GM18511 (cell line): Measurements from ENCODE around the gene C8G.

ENCODE experiments used
- ATAC-seq: cut with Tn5 transposase; IDR thresholded peaks from one replicate; pipeline ENCODE4 v1.9.1; 2021; ENCODE audit warnings: mild to moderate bottlenecking, moderate library complexity; ENCODE audit not compliant: unreplicated experiment

Gene C8G

DNA sequence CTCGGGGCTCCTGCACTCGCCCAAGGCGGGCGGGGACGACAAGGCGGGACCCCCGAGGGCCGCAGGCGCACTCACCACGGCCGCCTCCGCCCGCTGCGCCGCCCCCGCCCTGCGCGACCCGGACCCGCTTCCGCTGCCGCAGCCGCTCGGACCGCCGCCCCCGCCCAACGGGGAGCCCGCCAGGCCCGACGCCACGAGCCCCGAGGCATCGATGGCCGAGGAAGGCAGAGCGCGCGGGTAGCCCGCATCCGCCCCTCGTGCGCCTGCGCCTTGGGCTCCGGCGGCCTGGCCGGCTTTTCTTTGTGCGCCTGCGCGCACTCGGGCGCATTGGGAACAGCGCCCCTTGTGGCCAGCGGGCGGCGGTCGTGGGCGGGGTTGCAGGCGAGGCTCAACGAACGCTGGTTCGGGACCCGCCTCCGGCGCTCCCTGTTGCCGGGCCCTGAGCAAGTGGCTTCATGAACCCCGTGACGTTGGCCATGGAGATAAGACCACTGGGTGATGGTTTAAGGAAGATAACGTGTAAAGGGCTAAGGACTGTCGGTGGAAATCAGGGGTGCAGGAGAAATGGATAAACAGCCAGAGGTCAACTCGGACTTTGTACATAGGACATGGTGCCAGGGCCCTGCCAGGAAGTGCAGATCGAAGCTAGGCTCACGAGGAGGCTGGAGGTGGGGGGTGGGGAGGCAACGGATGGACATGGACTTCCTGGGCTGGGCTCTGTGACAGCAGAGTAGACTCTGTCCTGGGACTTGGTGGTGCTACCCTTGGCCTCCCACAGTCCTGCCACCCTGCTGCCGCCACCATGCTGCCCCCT lies at the start of gene C8G, which contains the start of gene FBXW5:
Gene C8G (plus strand): TSS at position 725 of the 814 bp plus-strand sequence. CDS start 78 bp downstream, at position 803.
Gene FBXW5 (minus strand): TSS at position 220 of the 814 bp plus-strand sequence. CDS start 655 bp downstream, outside the sequence.
- ATAC-seq = peak; percentile 84

DNA sequence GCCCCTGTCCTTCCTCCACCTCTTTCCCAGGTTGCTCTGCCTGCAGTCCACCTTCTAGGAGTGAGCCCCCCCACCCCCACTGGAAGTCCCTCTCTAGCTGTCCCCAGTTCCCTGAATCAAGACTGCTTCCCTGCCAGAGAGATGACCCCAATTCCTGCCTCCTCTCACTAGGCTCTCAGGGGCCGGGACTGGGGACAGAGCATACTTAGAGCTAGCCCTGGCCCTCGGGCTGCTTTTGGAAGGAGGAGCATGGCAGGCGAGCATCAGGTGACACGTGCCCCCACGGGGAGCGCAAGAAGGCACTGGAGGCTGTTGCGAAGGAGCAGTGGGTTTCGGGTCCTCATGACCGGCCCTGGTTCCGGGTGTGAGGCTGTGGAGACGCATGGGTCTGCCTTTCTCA lies 49.0 kb upstream of the C8G start:
- no peak for ATAC-seq

DNA sequence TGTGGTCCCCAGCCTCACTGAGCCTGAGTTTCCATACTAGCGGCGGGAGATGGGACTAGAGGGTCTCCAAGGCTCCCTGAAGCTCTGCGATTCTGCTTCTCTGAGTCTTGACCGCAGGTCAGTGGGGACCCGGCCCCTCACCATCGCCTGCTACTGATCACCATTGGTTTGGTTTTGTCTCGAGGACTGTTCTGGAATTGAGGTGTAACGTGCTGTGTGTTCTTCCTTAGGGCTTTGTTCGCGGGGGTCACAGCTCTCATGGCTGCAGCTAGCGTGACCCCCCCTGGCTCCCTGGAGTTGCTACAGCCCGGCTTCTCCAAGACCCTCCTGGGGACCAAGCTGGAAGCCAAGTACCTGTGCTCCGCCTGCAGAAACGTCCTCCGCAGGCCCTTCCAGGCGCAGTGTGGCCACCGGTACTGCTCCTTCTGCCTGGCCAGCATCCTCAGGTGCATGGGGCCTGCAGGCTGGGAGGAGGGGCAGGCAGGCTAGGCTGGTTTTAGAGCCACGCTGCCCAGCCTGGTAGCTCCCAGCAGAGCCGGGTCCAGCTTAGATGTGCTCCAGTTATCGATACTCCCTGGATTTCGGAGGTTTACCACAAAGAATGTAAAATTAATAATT lies 46.5 kb upstream of the C8G start:
- ATAC-seq = no peak

GRCh38 chr9:136899196-136899595 lies 45.8 kb upstream of the C8G start:
- ATAC-seq = no peak

DNA sequence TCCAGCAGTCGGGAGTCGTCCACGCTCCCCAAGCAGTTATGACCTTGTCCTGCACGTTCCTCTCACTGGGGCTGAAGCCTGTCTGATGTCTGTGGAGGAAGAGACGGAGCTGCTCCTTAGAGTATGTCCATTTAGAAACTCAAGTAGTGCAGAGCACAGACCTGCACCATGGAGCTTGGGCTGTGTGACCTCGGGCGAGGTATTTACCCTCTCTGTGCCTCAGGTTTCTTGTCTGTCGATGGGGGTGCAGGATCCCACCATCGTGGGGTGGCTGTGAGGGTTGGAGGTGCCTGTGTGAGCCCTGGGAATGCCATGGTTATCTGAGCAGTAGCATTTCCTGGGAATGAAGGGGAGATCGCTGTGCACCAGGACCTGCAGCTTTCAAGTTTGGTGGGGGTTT lies 44.5 kb upstream of the C8G start:
- ATAC-seq = no peak

GRCh38 chr9:136900988-136901515 lies 44.0 kb upstream of the C8G start:
- ATAC-seq = peak; percentile 4

DNA sequence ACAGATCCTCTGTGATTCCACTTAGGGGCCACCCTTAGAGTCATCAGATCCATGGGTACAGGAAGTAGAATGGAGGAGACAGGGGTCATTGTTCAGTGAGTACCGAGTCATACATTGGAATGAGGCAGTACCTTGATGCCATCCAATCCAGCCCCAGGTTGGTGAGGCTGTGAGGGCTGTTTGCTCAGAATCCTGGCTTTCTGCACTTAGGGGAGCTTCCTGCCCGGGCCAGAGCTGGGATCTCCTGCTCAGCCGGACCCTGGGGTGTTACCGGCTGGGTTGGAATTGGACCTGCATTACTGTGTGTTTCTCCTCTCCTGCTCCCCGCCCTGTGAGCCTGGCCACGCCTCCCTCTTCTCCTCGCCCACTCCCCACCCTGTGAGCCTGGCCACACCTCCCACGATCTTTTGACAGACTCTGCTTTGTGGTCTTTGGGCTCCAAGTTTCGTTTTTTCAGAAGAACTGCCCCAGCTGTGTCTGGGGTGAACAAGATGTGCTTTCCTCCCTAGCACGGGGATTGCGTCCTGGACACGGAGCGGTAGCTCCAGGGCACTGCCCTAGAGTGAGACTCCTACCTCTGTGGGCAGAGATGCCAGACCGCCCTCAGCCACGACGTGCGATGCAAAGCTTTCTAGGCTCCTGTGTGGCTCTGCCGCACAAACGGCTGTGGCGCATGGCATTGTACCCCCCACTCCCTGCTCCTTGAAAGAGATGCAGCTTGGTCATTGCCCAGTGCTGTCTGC lies 43.4 kb upstream of the C8G start:
- ATAC-seq = peak; percentile 70

- ATAC-seq = peak; percentile 66
Observed at GRCh38 chr9:136902259-136902821, 42.7 kb upstream of the C8G start.

DNA sequence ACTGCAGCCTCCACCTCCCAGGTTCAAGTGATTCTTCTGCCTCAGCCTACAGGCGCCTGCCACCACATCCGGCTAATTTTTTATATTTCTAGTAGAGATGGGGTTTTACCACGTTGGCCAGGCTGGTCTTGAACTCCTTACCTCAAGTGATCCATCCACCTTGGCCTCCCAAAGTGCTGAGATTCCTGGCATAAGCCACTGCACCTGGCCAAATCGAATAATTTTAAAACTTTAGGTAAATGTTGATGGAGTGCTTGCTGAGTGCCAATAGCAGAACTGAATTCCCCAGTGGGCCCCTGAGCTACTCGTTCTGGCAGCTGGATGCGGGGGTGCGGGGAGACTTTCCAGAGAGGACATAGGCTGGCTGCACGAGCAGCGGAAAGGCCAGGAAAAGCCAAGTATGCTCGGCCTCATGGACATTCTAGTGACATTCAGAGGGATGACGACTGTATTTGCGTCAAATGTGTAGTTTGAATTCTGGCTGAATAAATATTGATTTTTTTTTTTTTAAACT lies 41.9 kb upstream of the C8G start:
- ATAC-seq = no peak

DNA sequence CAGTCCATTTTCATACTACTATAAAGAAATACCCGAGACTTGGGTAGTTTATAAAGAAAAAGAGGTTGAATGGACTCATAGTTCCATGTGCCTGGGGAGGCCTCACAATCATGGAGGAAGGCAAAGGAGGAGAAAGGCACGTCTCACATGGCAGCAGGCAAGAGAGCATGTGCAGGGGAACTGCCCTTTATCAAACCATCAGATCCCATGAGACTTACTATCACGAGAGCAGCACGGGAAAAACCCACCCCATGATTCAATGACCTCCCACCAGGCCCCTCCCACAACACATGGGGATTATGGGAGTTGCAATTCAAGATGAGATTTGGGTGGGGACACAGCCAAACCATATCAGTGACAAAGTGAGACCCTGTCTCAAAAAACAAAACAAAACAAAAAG lies 38.8 kb upstream of the C8G start:
- no peak for ATAC-seq

DNA sequence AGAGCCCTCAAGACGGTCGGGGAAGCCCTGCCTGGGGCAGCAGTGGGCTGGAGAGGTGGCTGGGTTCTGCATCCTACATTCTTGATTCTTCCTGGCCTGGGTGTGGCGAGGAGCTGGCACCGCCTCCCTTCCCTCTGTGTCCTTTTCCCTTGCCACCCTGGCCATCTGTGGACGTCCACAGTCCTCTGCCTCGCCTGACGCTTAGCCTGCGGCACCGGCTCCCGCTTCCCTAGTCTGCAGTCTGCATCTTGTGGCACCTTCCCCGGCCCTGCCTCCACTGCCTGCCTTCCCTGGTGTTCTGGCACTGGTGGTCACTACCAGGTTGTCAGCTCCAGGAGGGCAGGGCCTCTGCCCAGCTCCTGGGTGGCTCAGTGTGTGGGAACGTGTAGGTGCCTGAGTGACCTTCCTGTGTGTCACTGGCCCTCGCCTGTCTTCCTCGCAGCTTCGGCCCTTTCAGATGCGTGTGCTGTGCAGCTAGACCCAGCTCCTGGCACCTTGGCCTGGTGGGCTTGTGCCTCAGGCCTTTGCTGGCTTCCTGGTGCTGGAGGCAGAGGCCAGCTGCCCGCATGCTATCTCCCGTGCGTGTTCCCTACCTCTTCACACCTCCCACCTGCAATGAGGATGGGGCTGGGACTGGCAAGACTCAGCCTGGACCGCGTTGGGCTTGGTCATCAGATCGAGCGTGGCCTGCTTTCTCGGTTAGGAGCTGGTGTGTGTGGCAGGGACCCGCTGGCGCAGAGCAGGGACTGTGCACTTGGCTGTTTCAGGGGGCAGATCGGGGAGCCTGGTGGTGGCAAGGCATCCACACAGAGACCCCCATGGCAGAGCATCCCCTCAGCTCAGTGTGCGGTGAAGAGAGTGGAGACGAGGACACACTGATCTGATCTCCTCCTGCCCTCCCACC lies 37.8 kb upstream of the C8G start:
- ATAC-seq = no peak

- no peak for ATAC-seq
Observed at GRCh38 chr9:136910197-136910900, 34.7 kb upstream of the C8G start.

- ATAC-seq = no peak
Observed at GRCh38 chr9:136910901-136911245, 34.2 kb upstream of the C8G start.

DNA sequence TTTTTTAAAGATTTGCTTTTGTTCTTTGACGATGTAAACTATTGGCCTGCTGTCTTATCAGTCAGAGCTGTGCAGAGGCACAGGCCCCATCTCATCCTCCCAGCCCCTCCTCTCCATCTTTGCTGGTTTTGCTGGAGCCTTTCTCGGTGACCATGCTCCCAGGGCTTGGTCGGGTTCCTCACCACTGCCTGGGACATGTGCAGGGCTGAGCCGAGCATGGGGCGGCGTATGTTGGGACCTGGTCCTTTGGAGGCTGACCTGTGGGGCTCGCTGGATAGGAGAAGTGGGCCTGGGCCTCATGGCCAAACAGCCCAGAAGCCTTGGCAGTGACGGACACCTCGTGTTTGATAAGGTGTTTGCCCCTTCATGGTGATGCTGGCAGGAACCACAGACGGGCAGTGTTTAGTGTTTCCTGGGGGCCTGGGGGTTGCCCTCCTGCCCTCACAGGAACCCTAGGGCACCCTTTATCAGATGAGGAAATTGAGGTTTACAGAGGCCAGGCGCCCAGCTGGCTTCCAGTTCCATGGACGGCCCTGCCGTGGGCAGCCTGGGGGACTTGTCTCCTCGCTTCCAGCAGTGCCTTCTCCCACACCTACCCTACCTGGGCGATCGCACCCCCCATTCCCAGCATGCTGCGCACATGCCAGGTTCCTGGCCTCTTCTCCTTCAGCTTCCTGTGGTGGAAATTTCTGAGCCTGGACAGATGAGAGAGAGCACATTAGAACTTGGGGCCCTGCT lies 31.2 kb upstream of the C8G start:
- ATAC-seq = no peak

- ATAC-seq = no peak
Observed at GRCh38 chr9:136915632-136916329, 29.3 kb upstream of the C8G start.

- no peak for ATAC-seq
Observed at GRCh38 chr9:136916330-136917184, 28.5 kb upstream of the C8G start.

DNA sequence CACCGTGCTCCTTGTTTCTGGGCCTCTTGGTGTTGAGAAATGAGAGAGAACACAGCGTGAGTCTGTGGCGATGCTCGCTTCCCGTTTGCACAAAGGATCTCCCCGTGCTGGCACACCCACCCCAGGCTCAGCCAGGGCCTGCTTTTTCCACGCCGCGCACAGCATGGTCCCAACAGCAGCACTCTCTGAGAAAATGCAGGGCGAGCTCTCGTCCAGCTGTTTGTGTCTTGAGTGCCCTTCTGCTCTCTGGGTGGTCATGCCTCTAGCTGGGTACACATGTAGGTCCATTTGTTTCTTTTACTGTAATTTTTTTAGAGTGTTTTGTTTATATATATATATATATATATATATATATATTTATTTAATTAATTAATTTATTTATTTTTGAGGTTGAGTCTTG lies 27.1 kb upstream of the C8G start:
- ATAC-seq = no peak
